Trophoblast cell (in vitro differentiated cells and primary cell): ENCODE results near the gene VSIG10.

Experiments
- DNase-seq, 2 donors: peaks; one replicate each; pipeline ENCODE4 v3.0.0-alpha.2; 2016
- H2AFZ ChIP-seq: 2 replicates; pipeline ENCODE4 v1.6.1; 2013; ENCODE audit warnings: low read length, moderate library complexity, mild to moderate bottlenecking; ENCODE audit not compliant: insufficient read depth, poor library complexity
- H2AK5ac ChIP-seq: 2 replicates; pipeline ENCODE4 v1.6.1; 2013; ENCODE audit warnings: mild to moderate bottlenecking, low read length
- H2BK120ac ChIP-seq: 2 replicates; pipeline ENCODE4 v1.6.1; 2013; ENCODE audit warnings: low read length, mild to moderate bottlenecking, moderate library complexity; ENCODE audit not compliant: insufficient read depth, poor library complexity
- H2BK12ac ChIP-seq: 2 replicates; pipeline ENCODE4 v1.6.1; 2013; ENCODE audit warnings: mild to moderate bottlenecking, low read length, moderate library complexity
- H2BK5ac ChIP-seq: 2 replicates; pipeline ENCODE4 v1.6.1; 2013; ENCODE audit warnings: low read length, low read depth, moderate library complexity, mild to moderate bottlenecking; ENCODE audit not compliant: poor library complexity
- H3K14ac ChIP-seq: 2 replicates; pipeline ENCODE4 v1.6.1; 2013; ENCODE audit warnings: mild to moderate bottlenecking, low read length
- H3K18ac ChIP-seq: 2 replicates; pipeline ENCODE4 v1.6.1; 2013; ENCODE audit warnings: mild to moderate bottlenecking, low read length
- H3K23ac ChIP-seq: 2 replicates; pipeline ENCODE4 v1.6.1; 2013; ENCODE audit warnings: low read length
- H3K27ac ChIP-seq: 2 replicates; pipeline ENCODE4 v1.5.1; 2013; ENCODE audit warnings: low read depth, mild to moderate bottlenecking, inconsistent platforms, low read length, moderate library complexity
- H3K27me3 ChIP-seq: 2 replicates; pipeline ENCODE4 v1.6.1; 2013; ENCODE audit warnings: inconsistent platforms, mild to moderate bottlenecking, low read length, moderate library complexity; ENCODE audit not compliant: insufficient read depth
- H3K36me3 ChIP-seq, 2 experiments: 1 replicate in 1 of 2; 2 replicates in 1 of 2; pipeline ENCODE4 v1.6.1; 2013; ENCODE audit warnings: low read length in 2 of 2, mild to moderate bottlenecking in 2 of 2, moderate library complexity in 1 of 2; ENCODE audit not compliant: insufficient read depth in 2 of 2, control insufficient read depth in 1 of 2
- H3K4ac ChIP-seq: 2 replicates; pipeline ENCODE4 v1.6.1; 2013; ENCODE audit warnings: low read depth, mild to moderate bottlenecking, low read length, moderate library complexity
- H3K4me1 ChIP-seq, 2 experiments: 1 replicate in 1 of 2; 2 replicates in 1 of 2; pipeline ENCODE4 v1.6.1; 2013; ENCODE audit warnings: low read length in 2 of 2, mild to moderate bottlenecking in 2 of 2, moderate library complexity in 1 of 2; ENCODE audit not compliant: insufficient read depth in 2 of 2, control insufficient read depth in 1 of 2
- H3K4me2 ChIP-seq: 2 replicates; pipeline ENCODE4 v1.6.1; 2013; ENCODE audit warnings: inconsistent platforms, mild to moderate bottlenecking, low read length, moderate library complexity
- H3K4me3 ChIP-seq: 2 replicates; pipeline ENCODE4 v1.5.1; 2013; ENCODE audit warnings: mild to moderate bottlenecking, low read depth, low read length, inconsistent platforms
- H3K79me1 ChIP-seq: one replicate; pipeline ENCODE4 v1.6.1; 2013; ENCODE audit warnings: low read length
- H3K79me2 ChIP-seq: 2 replicates; pipeline ENCODE4 v1.6.1; 2013; ENCODE audit warnings: low read length, mild to moderate bottlenecking; ENCODE audit not compliant: control insufficient read depth, insufficient read depth, poor library complexity
- H3K9ac ChIP-seq: 2 replicates; pipeline ENCODE4 v1.6.1; 2013; ENCODE audit warnings: mild to moderate bottlenecking, low read length
- H3K9me3 ChIP-seq: 2 replicates; pipeline ENCODE4 v1.6.1; 2013; ENCODE audit warnings: low read depth, mild to moderate bottlenecking, control low read depth, inconsistent platforms, low read length; ENCODE audit not compliant: insufficient read depth
- H4K12ac ChIP-seq: 2 replicates; pipeline ENCODE4 v1.6.1; 2013; ENCODE audit warnings: low read depth, mild to moderate bottlenecking, low read length, moderate library complexity
- H4K8ac ChIP-seq: 2 replicates; pipeline ENCODE4 v1.6.1; 2013; ENCODE audit warnings: low read depth, mild to moderate bottlenecking, low read length, moderate library complexity
- H4K91ac ChIP-seq: one replicate; pipeline ENCODE4 v1.6.1; 2013; ENCODE audit warnings: low read depth, mild to moderate bottlenecking, low read length, moderate library complexity
- WGBS: extraction: QIAGEN DNeasy Blood & Tissue Kit; methylation state at CpG from one replicate; pipeline ENCODE4 v1.1.7; 2013; ENCODE audit warnings: missing lambda C conversion rate; ENCODE audit not compliant: insufficient read length, insufficient coverage; ENCODE audit errors: extremely low coverage; 5-methylcytosine and 5-hydroxymethylcytosine counted together

The VSIG10 gene

GRCh38 chr12:118122264-118122663 lies 18.5 kb upstream of the VSIG10 start:
- H3K36me3 ChIP-seq, result no peaks in the 10 kb centered on the region
- H2BK120ac ChIP-seq, result no peak overlapping the region
- H3K4me1 ChIP-seq, result no peaks in the 10 kb centered on the region
- H2BK5ac ChIP-seq, result no peak overlapping the region
- H3K9me3 ChIP-seq, result no peaks in the 10 kb centered on the region
- H3K4me3 ChIP-seq, result no peak overlapping the region
- H3K4ac ChIP-seq, result no peak overlapping the region
- no peaks in the 10 kb centered on the region for H3K79me2 ChIP-seq
- no peak overlapping the region for H4K12ac ChIP-seq
- H4K8ac ChIP-seq, result no peak overlapping the region
- H3K23ac ChIP-seq, result no peak overlapping the region
- H3K27me3 ChIP-seq, result no peaks in the 10 kb centered on the region
- no peak overlapping the region for H2BK12ac ChIP-seq
- no CpG with 5 or more reads among the region's 6 CpGs for WGBS
- H2AK5ac ChIP-seq, result no peak overlapping the region
- H3K79me1 ChIP-seq, result no peaks in the 10 kb centered on the region
- no peak overlapping the region for H3K4me2 ChIP-seq
- H3K18ac ChIP-seq, result no peak overlapping the region
- no peak overlapping the region for H3K14ac ChIP-seq
- DNase-seq, result no peak
- H2AFZ ChIP-seq, result no peak overlapping the region
- no peak overlapping the region for H4K91ac ChIP-seq
- no peak overlapping the region for H3K27ac ChIP-seq
- H3K9ac ChIP-seq, result no peak overlapping the region

- no peak overlapping the region for H2BK120ac ChIP-seq
- no peaks in the 10 kb centered on the region for H3K9me3 ChIP-seq
- no peak overlapping the region for H2AK5ac ChIP-seq
- peak; percentile 51 to 77 for DNase-seq
- no peak overlapping the region for H3K14ac ChIP-seq
- H3K27me3 ChIP-seq, result no peaks in the 10 kb centered on the region
- no peak overlapping the region for H4K91ac ChIP-seq
- no peaks in the 10 kb centered on the region for H3K4me1 ChIP-seq
- no CpG with 5 or more reads among the region's 8 CpGs for WGBS
- H2AFZ ChIP-seq, result no peak overlapping the region
- H3K4me3 ChIP-seq, result no peak overlapping the region
- H4K12ac ChIP-seq, result no peak overlapping the region
- no peak overlapping the region for H3K18ac ChIP-seq
- H3K79me2 ChIP-seq, result no peaks in the 10 kb centered on the region
- no peaks in the 10 kb centered on the region for H3K79me1 ChIP-seq
- H3K23ac ChIP-seq, result no peak overlapping the region
- H2BK5ac ChIP-seq, result no peak overlapping the region
- H3K9ac ChIP-seq, result no peak overlapping the region
- H2BK12ac ChIP-seq, result no peak overlapping the region
- H3K4ac ChIP-seq, result no peak overlapping the region
- H3K36me3 ChIP-seq, result no peaks in the 10 kb centered on the region
- H3K4me2 ChIP-seq, result no peak overlapping the region
- H3K27ac ChIP-seq, result no peak overlapping the region
- no peak overlapping the region for H4K8ac ChIP-seq
Measured at GRCh38 chr12:118120579-118121363, 17.0 kb upstream of the VSIG10 start.

GRCh38 chr12:118119449-118119879 lies 15.7 kb upstream of the VSIG10 start:
- no peak overlapping the region for H3K4ac ChIP-seq
- WGBS, result no CpG with 5 or more reads among the region's 10 CpGs
- no peak overlapping the region for H3K4me2 ChIP-seq

GRCh38 chr12:118109088-118109487 lies 5.3 kb upstream of the VSIG10 start:
- Histone ChIP-seq H3K23ac (no peak overlapping the region), H2AK5ac (no peak overlapping the region), H3K14ac (no peak overlapping the region), H2BK12ac (no peak overlapping the region), H4K8ac (no peak overlapping the region), H3K79me2 (peaks cover under 1% of the 10 kb centered on the region), H3K79me1 (peaks cover 2% of the 10 kb centered on the region), H3K9me3 (no peaks in the 10 kb centered on the region), H3K27ac (no peak overlapping the region), H3K4ac (no peak overlapping the region), H3K4me2 (no peak overlapping the region), H4K12ac (no peak overlapping the region), H3K27me3 (no peaks in the 10 kb centered on the region), H3K4me1 (peaks cover 2% of the 10 kb centered on the region in 2 experiments), H3K9ac (no peak overlapping the region), H2BK5ac (no peak overlapping the region), H2BK120ac (no peak overlapping the region), H3K18ac (no peak overlapping the region), H3K4me3 (no peak overlapping the region), H4K91ac (no peak overlapping the region), H2AFZ (no peak overlapping the region), H3K36me3 (no peaks in the 10 kb centered on the region)
- DNase-seq, result no peak
- no CpG with 5 or more reads among the region's 1 CpG for WGBS

More at GRCh38 chr12:118119449-118119879, 15.7 kb upstream of the VSIG10 start:
- no peak overlapping the region for H2BK5ac ChIP-seq
- DNase-seq, result no peak
- no peaks in the 10 kb centered on the region for H3K36me3 ChIP-seq
- H3K4me1 ChIP-seq, result no peaks in the 10 kb centered on the region
- no peak overlapping the region for H4K8ac ChIP-seq
- no peak overlapping the region for H2AK5ac ChIP-seq
- no peak overlapping the region for H3K27ac ChIP-seq
- H3K4me3 ChIP-seq, result no peak overlapping the region
- no peak overlapping the region for H4K12ac ChIP-seq
- H3K9ac ChIP-seq, result no peak overlapping the region
- no peak overlapping the region for H3K23ac ChIP-seq
- no peak overlapping the region for H2BK120ac ChIP-seq
- no peaks in the 10 kb centered on the region for H3K27me3 ChIP-seq
- peak overlapping the region; percentile 23 for H2AFZ ChIP-seq
- H3K18ac ChIP-seq, result no peak overlapping the region
- no peaks in the 10 kb centered on the region for H3K79me2 ChIP-seq
- no peaks in the 10 kb centered on the region for H3K9me3 ChIP-seq
- H3K14ac ChIP-seq, result no peak overlapping the region
- H2BK12ac ChIP-seq, result no peak overlapping the region
- H3K79me1 ChIP-seq, result no peaks in the 10 kb centered on the region
- H4K91ac ChIP-seq, result no peak overlapping the region
